C4-2B (cell line): ENCODE data around the gene TRIM2.

ENCODE experiments used
- ZFX ChIP-seq: fragments of 450-650 bp; IDR thresholded peaks from 2 replicates; pipeline ENCODE4 v1.6.1; 2017
- TF ChIP-seq, protein P1 (sequence below): fragments of 450-650 bp; conservative IDR thresholded peaks from 2 replicates; pipeline ENCODE4 v1.5.1; 2017; ENCODE audit warnings: mild to moderate bottlenecking

DNA sequence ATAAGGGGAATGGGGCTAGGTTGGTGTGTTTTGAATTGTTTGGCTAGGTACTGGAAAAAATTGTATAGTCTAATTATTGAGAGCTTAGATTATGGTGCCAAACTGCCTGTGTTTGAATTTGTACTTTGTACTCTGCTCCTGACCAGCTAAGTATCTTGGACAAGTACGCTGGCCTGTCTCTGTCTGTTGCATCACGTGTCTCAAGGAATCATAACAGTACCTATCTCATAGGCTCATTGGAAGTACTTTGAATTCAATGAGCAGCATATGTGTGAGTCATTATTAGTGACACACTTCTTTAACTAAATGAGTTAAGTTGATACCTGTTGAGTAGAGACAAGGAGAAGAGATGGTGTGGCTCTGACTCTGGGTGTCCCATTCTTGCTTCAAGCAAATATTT lies 70.7 kb downstream of the TRIM2 start:
- TF ChIP-seq, protein P1, sequence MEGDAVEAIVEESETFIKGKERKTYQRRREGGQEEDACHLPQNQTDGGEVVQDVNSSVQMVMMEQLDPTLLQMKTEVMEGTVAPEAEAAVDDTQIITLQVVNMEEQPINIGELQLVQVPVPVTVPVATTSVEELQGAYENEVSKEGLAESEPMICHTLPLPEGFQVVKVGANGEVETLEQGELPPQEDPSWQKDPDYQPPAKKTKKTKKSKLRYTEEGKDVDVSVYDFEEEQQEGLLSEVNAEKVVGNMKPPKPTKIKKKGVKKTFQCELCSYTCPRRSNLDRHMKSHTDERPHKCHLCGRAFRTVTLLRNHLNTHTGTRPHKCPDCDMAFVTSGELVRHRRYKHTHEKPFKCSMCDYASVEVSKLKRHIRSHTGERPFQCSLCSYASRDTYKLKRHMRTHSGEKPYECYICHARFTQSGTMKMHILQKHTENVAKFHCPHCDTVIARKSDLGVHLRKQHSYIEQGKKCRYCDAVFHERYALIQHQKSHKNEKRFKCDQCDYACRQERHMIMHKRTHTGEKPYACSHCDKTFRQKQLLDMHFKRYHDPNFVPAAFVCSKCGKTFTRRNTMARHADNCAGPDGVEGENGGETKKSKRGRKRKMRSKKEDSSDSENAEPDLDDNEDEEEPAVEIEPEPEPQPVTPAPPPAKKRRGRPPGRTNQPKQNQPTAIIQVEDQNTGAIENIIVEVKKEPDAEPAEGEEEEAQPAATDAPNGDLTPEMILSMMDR, result no peak
- TF ChIP-seq ZFX, result no peak
